GM12878 (cell line): ENCODE data around the gene KCNH4. TPM values are rescaled to one million over a fixed set of nuclear protein-coding genes. Genes with fewer than 3 reads are reported as not detected.

ENCODE experiments used
- ATAC-seq: fragments of 200-7000 bp; cut with Tn5 transposase; 3 replicates; pipeline ENCODE4 v1.9.1; 2020; ENCODE audit warnings: mild to moderate bottlenecking, moderate library complexity
- BruUV-seq: library from RNA; stranded (reverse); fragments of 400-500 nt; replicated peaks from 2 replicates; lab custom pipeline; 2021; lab: Mats Ljungman, UMichigan
- CTCF ChIA-PET: fragments of 300-600 bp; sonication (Branson Sonifier 250); formaldehyde crosslinking; extraction: SDS; loops from one replicate; lab custom pipeline; 2021; ENCODE audit warnings: inconsistent platforms; lab: Yijun Ruan, JAX
- POLR2A ChIA-PET: fragments of 350-600 bp; formaldehyde crosslinking; extraction: SDS; loops from one replicate; lab custom pipeline; 2021; ENCODE audit warnings: inconsistent platforms; lab: Charles Lee
- RAD21 ChIA-PET: fragments of 300-600 bp; sonication (Branson Sonifier 250); formaldehyde crosslinking; loops from one replicate; lab custom pipeline; 2023; ENCODE audit warnings: antibody characterized with exemption; ENCODE audit not compliant: unreplicated experiment; lab: Charles Lee
- SMC1A ChIA-PET: fragments of 300-600 bp; sonication (Branson Sonifier 250); formaldehyde crosslinking; loops from one replicate; lab custom pipeline; 2023; ENCODE audit not compliant: unreplicated experiment, uncharacterized antibody; lab: Charles Lee
- DNase-seq: peaks from one replicate; pipeline ENCODE4 v3.0.0-alpha.2; 2011; ENCODE audit warnings: low read depth, low spot score
- FAIRE-seq: peaks from 3 replicates; lab custom pipeline; 2011; peaks lifted over from hg19 to GRCh38; lab: Jason Lieb, UNC
- H2AFZ ChIP-seq: 2 replicates; pipeline ENCODE4 v1.6.0; 2011; ENCODE audit warnings: low read depth, low read length, control low read depth; ENCODE audit not compliant: control insufficient read depth
- H3K27ac ChIP-seq: 2 replicates; pipeline ENCODE4 v1.5.1; 2011; ENCODE audit warnings: control low read depth; ENCODE audit not compliant: control insufficient read depth, insufficient read depth
- H3K27me3 ChIP-seq, 2 experiments: replicated peaks in 1 of 2; 2 replicates each; pipeline versions ENCODE4 v1.6.0 to v1.6.1; 2011; ENCODE audit warnings: low read length in 1 of 2; ENCODE audit not compliant: control insufficient read depth in 2 of 2, insufficient read depth in 2 of 2
- H3K36me3 ChIP-seq, 2 experiments: 2 replicates each; pipeline ENCODE4 v1.5.1; 2011; ENCODE audit warnings: low read length in 1 of 2; ENCODE audit not compliant: control insufficient read depth in 2 of 2, insufficient read depth in 2 of 2
- H3K4me1 ChIP-seq: 2 replicates; pipeline ENCODE4 v1.6.1; 2011; ENCODE audit warnings: mild to moderate bottlenecking, low read length, moderate library complexity, mixed read lengths; ENCODE audit not compliant: control insufficient read depth, insufficient read depth
- H3K4me2 ChIP-seq: 2 replicates; pipeline ENCODE4 v1.6.0; 2011; ENCODE audit warnings: control low read depth; ENCODE audit not compliant: control insufficient read depth, insufficient read depth
- H3K4me3 ChIP-seq: fragments of 200-600 bp; sonication (generic); 2 replicates; pipeline ENCODE4 v1.5.1; 2016
- H3K79me2 ChIP-seq: 2 replicates; pipeline ENCODE4 v1.6.0; 2011; ENCODE audit warnings: low read length; ENCODE audit not compliant: control insufficient read depth, insufficient read depth
- H3K9ac ChIP-seq: 2 replicates; pipeline ENCODE4 v1.8.0; 2011; ENCODE audit warnings: low read length, control low read depth, mixed read lengths; ENCODE audit not compliant: control insufficient read depth, insufficient read depth
- H3K9me3 ChIP-seq: replicated peaks from 3 replicates; pipeline ENCODE4 v1.5.1; 2011; ENCODE audit warnings: mild to moderate bottlenecking, low read length; ENCODE audit not compliant: control insufficient read depth, insufficient read depth
- H4K20me1 ChIP-seq: 2 replicates; pipeline ENCODE4 v1.6.0; 2011; ENCODE audit not compliant: control insufficient read depth, insufficient read depth
- BMI1 ChIP-seq: fragments of 450-650 bp; IDR thresholded peaks from 2 replicates; pipeline ENCODE4 v1.6.1; 2016; ENCODE audit warnings: mild to moderate bottlenecking, moderate library complexity, borderline replicate concordance
- JUNB ChIP-seq: IDR thresholded peaks from 2 replicates; pipeline ENCODE4 v1.6.1; 2016; ENCODE audit warnings: antibody characterized with exemption, mild to moderate bottlenecking
- SIN3A ChIP-seq: IDR thresholded peaks from 2 replicates; pipeline ENCODE4 v1.6.1; 2012; ENCODE audit warnings: low read depth, low read length, improper control_type of control experiment
- TCF7 ChIP-seq: IDR thresholded peaks from 2 replicates; pipeline ENCODE4 v1.6.1; 2014; ENCODE audit warnings: antibody characterized with exemption, borderline replicate concordance
- ZNF24 ChIP-seq: fragments of 450-650 bp; IDR thresholded peaks from 2 replicates; pipeline ENCODE4 v1.6.1; 2017; ENCODE audit warnings: antibody characterized with exemption, mild to moderate bottlenecking
- WGBS: methylation state at CpG from one replicate; pipeline ENCODE4 v1.1.6; 2016; ENCODE audit warnings: low lambda C conversion rate; ENCODE audit not compliant: insufficient replicate concordance, insufficient coverage; ENCODE audit errors: missing lambda C conversion rate; 5-methylcytosine and 5-hydroxymethylcytosine counted together
- in situ Hi-C: fragments of 300-500 bp; cut with MboI; formaldehyde crosslinking; loops from 9 replicates; pipeline ENCODE4 v1.14.3; 2018; ENCODE audit warnings: mixed read lengths
- intact Hi-C: fragments of 100-400 bp; cut with micrococcal nuclease; formaldehyde crosslinking; loops from one replicate; pipeline ENCODE4 v1.14.2; 2022; ENCODE audit not compliant: unreplicated experiment
- polyA plus RNA-seq, 11 experiments: library from polyadenylated mRNA; depleted of rRNA in 4 of 11; unstranded in 6 of 11; stranded (reverse) in 5 of 11; fragments of >200 nt; fragmentation: Nextera tagmentation in 4 of 11; fragmentation: Illumina TruSeq in 1 of 11; extraction: Ambion mirVana in 4 of 11; extraction: Trizol in 1 of 11; gene quantifications; 1 replicate in 1 of 11; 2 replicates in 10 of 11; pipeline versions ENCODE4 v1.2.1 to v1.2.3, GENCODE V29; 2011 to 2016; ENCODE audit warnings: inconsistent platforms in 2 of 11, missing spikeins in 2 of 11, low read depth in 1 of 11
- total RNA-seq, 4 experiments: library from RNA; depleted of rRNA in 3 of 4; stranded (reverse); fragments of >200 nt in 3 of 4; fragmentation: Illumina TruSeq in 1 of 4; extraction: Trizol in 1 of 4; gene quantifications; 2 replicates each; pipeline versions ENCODE4 v1.2.1 to v1.2.3, GENCODE V29; 2013 to 2021

KCNH4 gene
- total and polyA plus RNA-seq, 10 of the 15 experiments (the other 5 are each of a cell fraction or from before 2014, with no cell fraction given): 0.03 to 0.88 (median 0.10) TPM; not detected in 2

GRCh38 chr17:42136654-42137051 lies 44.3 kb downstream of the KCNH4 start:
- H3K27ac ChIP-seq: no peak overlapping the region
- BruUV-seq: no TSS peak
- ChIA-PET RAD21 (interaction anchor here (1.7 to 2.6 kb wide), 2 partner anchors 17 to 44 kb away, joined by 5 to 10 read pairs; partner anchors contain the start of gene KCNH4), POLR2A (interaction anchor here (0.9 to 1.8 kb wide), 4 partner anchors 17 to 31 kb away, joined by 3 to 6 read pairs (median 4); no protein-coding TSS in a partner anchor), SMC1A (interaction anchor here (1.4 to 1.8 kb wide), 2 partner anchors 17 to 112 kb away, joined by 3 to 4 read pairs; no protein-coding TSS in a partner anchor), CTCF (interaction anchor here (1.4 to 3.0 kb wide), 8 partner anchors 16 to 266 kb away, joined by 3 to 10 read pairs (median 5); partner anchors contain the start of gene KAT2A)
- H2AFZ ChIP-seq: no peak overlapping the region
- H3K4me3 ChIP-seq: no peak overlapping the region
- 30% methylated on average over 3 of the region's 3 CpGs for WGBS
- peaks cover 8 to 11% of the 10 kb centered on the region in 2 experiments; a peak in 3 of 4 replicates for H3K36me3 ChIP-seq
- H3K4me2 ChIP-seq: no peak overlapping the region
- H3K79me2 ChIP-seq: peaks cover 43% of the 10 kb centered on the region
- peaks cover 23% of the 10 kb centered on the region; the same call in 1 of the 2 replicates for H4K20me1 ChIP-seq
- in situ Hi-C loops (no loop called here), intact Hi-C loops (no loop called here)
- H3K27me3 ChIP-seq: no peaks in the 10 kb centered on the region
- no peak for DNase-seq
- TF ChIP-seq ZNF24 (no peak), BMI1 (no peak), TCF7 (no peak), JUNB (no peak), SIN3A (no peak)
- H3K9ac ChIP-seq: no peak overlapping the region
- FAIRE-seq: no peak
- ATAC-seq: no peak
- peaks cover 25% of the 10 kb centered on the region for H3K4me1 ChIP-seq
- H3K9me3 ChIP-seq: no peaks in the 10 kb centered on the region
